Measurements from ENCODE around the gene ACSS1. TPM values are rescaled to one million over a fixed set of nuclear protein-coding genes. Genes with fewer than 3 reads are reported as not detected.

The ACSS1 gene
- total and polyA plus RNA-seq, 2 experiments from 2014 or later = 1.3 to 4.1 TPM

DNA sequence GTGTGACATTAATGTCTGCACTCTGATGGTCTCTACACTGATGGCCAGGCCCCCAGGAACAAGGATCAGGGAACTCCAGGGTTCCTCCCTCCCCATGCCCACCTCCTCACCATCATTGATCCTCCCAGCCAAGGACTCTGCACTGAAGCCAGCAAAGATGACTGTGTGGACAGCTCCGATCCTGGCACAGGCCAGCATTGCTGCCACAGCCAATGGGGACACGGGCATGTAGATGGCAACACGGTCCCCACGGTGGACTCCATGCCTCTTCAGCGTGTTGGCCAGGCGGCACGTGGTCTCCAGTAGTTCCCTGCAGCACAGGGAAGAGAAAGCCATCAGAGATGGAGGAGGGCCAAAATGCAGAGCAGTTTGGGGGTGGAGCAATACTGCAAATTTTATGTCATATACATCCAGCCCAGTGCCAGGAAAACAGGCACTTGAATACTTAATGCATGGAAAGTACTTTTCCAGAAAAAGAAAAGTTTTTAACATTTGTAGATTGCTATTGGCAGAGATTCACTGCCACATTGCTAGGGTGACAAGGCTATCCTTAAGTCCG is 27.2 kb downstream of the ACSS1 start:
- H3K27me3 ChIP-seq (ENCODE audit: insufficient read depth) = no peaks in the 10 kb centered on the region
- Mint-ChIP-seq H3K36me3 (ENCODE audit: low read depth) (no peaks in the 10 kb centered on the region), H3K27ac (no peak overlapping the region), H3K27me3 (ENCODE audit: insufficient read depth, low read depth, poor library complexity) (peaks cover 8% of the 10 kb centered on the region), H3K9me3 (no peaks in the 10 kb centered on the region; the same call in 2 of the 3 replicates), H3K4me3 (no peak overlapping the region), H3K4me1 (peaks cover 15% of the 10 kb centered on the region)
- TF ChIP-seq NANOG (IDR thresholded peaks at IDR 0.05; ENCODE audit: borderline replicate concordance) = no peak
- H3K27ac ChIP-seq (ENCODE audit: low read depth) = no peak overlapping the region
- H3K9me2 ChIP-seq (ENCODE audit: insufficient read depth) = peaks cover 4% of the 10 kb centered on the region; the same call in 1 of the 2 replicates
- H4K20me1 ChIP-seq (replicated peaks; ENCODE audit: insufficient read depth) = no peaks in the 10 kb centered on the region
- no peak overlapping the region for H3K4me2 ChIP-seq
- no peaks in the 10 kb centered on the region for H3K79me2 ChIP-seq (replicated peaks; ENCODE audit: insufficient read depth)
- H3K4me3 ChIP-seq = no peak overlapping the region
- no peak overlapping the region for H2AFZ ChIP-seq
- no peaks in the 10 kb centered on the region for H3K36me3 ChIP-seq (ENCODE audit: insufficient read depth)
- ATAC-seq (no peak), DNase-seq (ENCODE audit: low spot score) (no peak)
- H3F3A ChIP-seq (replicated peaks; ENCODE audit: low read depth) = no peaks in the 10 kb centered on the region
- no peaks in the 10 kb centered on the region; the same call in 1 of the 2 replicates for H3K4me1 ChIP-seq (ENCODE audit: insufficient read depth)

DNA sequence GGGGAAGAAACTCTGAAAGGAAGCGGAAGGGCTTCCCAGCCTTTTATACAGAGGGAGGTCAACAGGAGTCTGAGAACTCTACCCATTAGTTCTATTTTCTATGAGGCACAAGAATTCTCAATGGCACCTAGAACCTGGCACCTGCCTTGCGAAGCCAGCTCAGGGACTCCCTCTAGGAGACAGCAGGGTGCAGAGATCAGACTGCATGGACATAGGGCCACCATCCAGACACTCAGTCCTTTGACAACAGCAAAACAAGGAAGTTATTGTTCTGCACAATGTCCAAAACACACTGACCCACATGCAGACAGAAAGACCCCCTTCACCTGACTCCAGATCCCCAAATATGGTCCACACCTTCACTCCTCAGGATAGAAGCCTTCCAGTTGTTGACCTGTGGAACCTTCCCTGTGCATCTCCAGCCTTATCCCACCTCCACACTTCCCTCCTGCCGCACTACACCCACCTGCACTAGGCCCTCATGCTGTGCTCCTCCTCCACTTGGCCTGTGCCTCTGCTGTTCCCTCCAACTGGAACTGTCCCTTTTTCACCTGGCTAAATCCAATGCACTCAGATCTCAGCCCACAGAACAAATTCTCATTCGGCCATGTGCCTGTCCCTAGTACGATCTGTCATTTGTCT is 27.8 kb downstream of the ACSS1 start:
- no peaks in the 10 kb centered on the region for H3F3A ChIP-seq (replicated peaks; ENCODE audit: low read depth)
- H3K27ac ChIP-seq (ENCODE audit: low read depth) = no peak overlapping the region
- ATAC-seq (no peak), DNase-seq (ENCODE audit: low spot score) (no peak)
- peaks cover 15% of the 10 kb centered on the region for H3K4me1 Mint-ChIP-seq
- no peak overlapping the region for H3K4me2 ChIP-seq
- no peak for TF ChIP-seq JUNB (IDR thresholded peaks at IDR 0.05; ENCODE audit: unreplicated experiment)
- no peak for TF ChIP-seq ZNF114 (CRISPR knock-in tag; IDR thresholded peaks at IDR 0.05)
- TF ChIP-seq, protein P1, sequence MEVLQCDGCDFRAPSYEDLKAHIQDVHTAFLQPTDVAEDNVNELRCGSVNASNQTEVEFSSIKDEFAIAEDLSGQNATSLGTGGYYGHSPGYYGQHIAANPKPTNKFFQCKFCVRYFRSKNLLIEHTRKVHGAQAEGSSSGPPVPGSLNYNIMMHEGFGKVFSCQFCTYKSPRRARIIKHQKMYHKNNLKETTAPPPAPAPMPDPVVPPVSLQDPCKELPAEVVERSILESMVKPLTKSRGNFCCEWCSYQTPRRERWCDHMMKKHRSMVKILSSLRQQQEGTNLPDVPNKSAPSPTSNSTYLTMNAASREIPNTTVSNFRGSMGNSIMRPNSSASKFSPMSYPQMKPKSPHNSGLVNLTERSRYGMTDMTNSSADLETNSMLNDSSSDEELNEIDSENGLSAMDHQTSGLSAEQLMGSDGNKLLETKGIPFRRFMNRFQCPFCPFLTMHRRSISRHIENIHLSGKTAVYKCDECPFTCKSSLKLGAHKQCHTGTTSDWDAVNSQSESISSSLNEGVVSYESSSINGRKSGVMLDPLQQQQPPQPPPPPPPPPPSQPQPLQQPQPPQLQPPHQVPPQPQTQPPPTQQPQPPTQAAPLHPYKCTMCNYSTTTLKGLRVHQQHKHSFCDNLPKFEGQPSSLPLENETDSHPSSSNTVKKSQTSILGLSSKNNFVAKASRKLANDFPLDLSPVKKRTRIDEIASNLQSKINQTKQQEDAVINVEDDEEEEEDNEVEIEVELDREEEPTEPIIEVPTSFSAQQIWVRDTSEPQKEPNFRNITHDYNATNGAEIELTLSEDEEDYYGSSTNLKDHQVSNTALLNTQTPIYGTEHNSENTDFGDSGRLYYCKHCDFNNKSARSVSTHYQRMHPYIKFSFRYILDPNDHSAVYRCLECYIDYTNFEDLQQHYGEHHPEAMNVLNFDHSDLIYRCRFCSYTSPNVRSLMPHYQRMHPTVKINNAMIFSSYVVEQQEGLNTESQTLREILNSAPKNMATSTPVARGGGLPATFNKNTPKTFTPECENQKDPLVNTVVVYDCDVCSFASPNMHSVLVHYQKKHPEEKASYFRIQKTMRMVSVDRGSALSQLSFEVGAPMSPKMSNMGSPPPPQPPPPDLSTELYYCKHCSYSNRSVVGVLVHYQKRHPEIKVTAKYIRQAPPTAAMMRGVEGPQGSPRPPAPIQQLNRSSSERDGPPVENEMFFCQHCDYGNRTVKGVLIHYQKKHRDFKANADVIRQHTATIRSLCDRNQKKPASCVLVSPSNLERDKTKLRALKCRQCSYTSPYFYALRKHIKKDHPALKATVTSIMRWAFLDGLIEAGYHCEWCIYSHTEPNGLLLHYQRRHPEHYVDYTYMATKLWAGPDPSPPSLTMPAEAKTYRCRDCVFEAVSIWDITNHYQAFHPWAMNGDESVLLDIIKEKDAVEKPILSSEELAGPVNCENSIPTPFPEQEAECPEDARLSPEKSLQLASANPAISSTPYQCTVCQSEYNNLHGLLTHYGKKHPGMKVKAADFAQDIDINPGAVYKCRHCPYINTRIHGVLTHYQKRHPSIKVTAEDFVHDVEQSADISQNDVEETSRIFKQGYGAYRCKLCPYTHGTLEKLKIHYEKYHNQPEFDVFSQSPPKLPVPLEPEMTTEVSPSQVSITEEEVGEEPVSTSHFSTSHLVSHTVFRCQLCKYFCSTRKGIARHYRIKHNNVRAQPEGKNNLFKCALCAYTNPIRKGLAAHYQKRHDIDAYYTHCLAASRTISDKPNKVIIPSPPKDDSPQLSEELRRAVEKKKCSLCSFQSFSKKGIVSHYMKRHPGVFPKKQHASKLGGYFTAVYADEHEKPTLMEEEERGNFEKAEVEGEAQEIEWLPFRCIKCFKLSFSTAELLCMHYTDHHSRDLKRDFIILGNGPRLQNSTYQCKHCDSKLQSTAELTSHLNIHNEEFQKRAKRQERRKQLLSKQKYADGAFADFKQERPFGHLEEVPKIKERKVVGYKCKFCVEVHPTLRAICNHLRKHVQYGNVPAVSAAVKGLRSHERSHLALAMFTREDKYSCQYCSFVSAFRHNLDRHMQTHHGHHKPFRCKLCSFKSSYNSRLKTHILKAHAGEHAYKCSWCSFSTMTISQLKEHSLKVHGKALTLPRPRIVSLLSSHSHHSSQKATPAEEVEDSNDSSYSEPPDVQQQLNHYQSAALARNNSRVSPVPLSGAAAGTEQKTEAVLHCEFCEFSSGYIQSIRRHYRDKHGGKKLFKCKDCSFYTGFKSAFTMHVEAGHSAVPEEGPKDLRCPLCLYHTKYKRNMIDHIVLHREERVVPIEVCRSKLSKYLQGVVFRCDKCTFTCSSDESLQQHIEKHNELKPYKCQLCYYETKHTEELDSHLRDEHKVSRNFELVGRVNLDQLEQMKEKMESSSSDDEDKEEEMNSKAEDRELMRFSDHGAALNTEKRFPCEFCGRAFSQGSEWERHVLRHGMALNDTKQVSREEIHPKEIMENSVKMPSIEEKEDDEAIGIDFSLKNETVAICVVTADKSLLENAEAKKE (CRISPR knock-in tag; IDR thresholded peaks at IDR 0.05) = no peak
- TF ChIP-seq STAT1 (IDR thresholded peaks at IDR 0.05; ENCODE audit: unreplicated experiment) = no peak
- TF ChIP-seq, protein P2, sequence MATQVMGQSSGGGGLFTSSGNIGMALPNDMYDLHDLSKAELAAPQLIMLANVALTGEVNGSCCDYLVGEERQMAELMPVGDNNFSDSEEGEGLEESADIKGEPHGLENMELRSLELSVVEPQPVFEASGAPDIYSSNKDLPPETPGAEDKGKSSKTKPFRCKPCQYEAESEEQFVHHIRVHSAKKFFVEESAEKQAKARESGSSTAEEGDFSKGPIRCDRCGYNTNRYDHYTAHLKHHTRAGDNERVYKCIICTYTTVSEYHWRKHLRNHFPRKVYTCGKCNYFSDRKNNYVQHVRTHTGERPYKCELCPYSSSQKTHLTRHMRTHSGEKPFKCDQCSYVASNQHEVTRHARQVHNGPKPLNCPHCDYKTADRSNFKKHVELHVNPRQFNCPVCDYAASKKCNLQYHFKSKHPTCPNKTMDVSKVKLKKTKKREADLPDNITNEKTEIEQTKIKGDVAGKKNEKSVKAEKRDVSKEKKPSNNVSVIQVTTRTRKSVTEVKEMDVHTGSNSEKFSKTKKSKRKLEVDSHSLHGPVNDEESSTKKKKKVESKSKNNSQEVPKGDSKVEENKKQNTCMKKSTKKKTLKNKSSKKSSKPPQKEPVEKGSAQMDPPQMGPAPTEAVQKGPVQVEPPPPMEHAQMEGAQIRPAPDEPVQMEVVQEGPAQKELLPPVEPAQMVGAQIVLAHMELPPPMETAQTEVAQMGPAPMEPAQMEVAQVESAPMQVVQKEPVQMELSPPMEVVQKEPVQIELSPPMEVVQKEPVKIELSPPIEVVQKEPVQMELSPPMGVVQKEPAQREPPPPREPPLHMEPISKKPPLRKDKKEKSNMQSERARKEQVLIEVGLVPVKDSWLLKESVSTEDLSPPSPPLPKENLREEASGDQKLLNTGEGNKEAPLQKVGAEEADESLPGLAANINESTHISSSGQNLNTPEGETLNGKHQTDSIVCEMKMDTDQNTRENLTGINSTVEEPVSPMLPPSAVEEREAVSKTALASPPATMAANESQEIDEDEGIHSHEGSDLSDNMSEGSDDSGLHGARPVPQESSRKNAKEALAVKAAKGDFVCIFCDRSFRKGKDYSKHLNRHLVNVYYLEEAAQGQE (IDR thresholded peaks at IDR 0.05; ENCODE audit: unreplicated experiment) = no peak
- TF ChIP-seq CREB1 (CRISPR knock-in tag; IDR thresholded peaks at IDR 0.05; ENCODE audit: low read depth) = no peak
- no peak for TF ChIP-seq EZH2 (IDR thresholded peaks at IDR 0.05; ENCODE audit: low read depth, unreplicated experiment)
- TF ChIP-seq NANOG (IDR thresholded peaks at IDR 0.05; ENCODE audit: borderline replicate concordance) = no peak
- no peak for TF ChIP-seq ZNF331 (CRISPR knock-in tag; IDR thresholded peaks at IDR 0.05; ENCODE audit: low read depth)
- TF ChIP-seq EZH2phosphoT487 (IDR thresholded peaks at IDR 0.05; ENCODE audit: unreplicated experiment) = no peak
- no peak overlapping the region for H3K27ac Mint-ChIP-seq
- peaks cover 5% of the 10 kb centered on the region; the same call in 1 of the 2 replicates for H3K9me2 ChIP-seq (ENCODE audit: insufficient read depth)
- no peaks in the 10 kb centered on the region; the same call in 2 of the 3 replicates for H3K9me3 Mint-ChIP-seq
- H3K4me3 Mint-ChIP-seq = no peak overlapping the region
- H3K79me2 ChIP-seq (replicated peaks; ENCODE audit: insufficient read depth) = no peaks in the 10 kb centered on the region
- no peaks in the 10 kb centered on the region for H4K20me1 ChIP-seq (replicated peaks; ENCODE audit: insufficient read depth)
- H3K27me3 ChIP-seq (ENCODE audit: insufficient read depth) = no peaks in the 10 kb centered on the region
- no peaks in the 10 kb centered on the region for H3K36me3 ChIP-seq (ENCODE audit: insufficient read depth)
- no peaks in the 10 kb centered on the region for H3K36me3 Mint-ChIP-seq (ENCODE audit: low read depth)
- H3K4me1 ChIP-seq (ENCODE audit: insufficient read depth) = no peaks in the 10 kb centered on the region; the same call in 1 of the 2 replicates
- H3K4me3 ChIP-seq = no peak overlapping the region
- no peak overlapping the region for H2AFZ ChIP-seq
- peaks cover 8% of the 10 kb centered on the region for H3K27me3 Mint-ChIP-seq (ENCODE audit: insufficient read depth, low read depth, poor library complexity)
